HEK293 (cell line): ENCODE data around the gene PPP1R27.
A peak's percentile ranks its signal among the peaks of the same experiment; 100 is the strongest.

ENCODE experiments used
- CTCF ChIA-PET: fragments of 350-600 bp; formaldehyde crosslinking; extraction: SDS; loops from one replicate; lab custom pipeline; 2021; ENCODE audit warnings: antibody characterized with exemption; lab: Yijun Ruan, JAX
- POLR2A ChIA-PET: fragments of 300-600 bp; formaldehyde crosslinking; extraction: SDS; loops from one replicate; lab custom pipeline; 2020; ENCODE audit warnings: antibody characterized with exemption, inconsistent platforms; lab: Yijun Ruan, JAX
- H3K27ac ChIP-seq: fragments of 200-500 bp; sonication (Bioruptor generic); 2 replicates; pipeline ENCODE4 v1.5.1; 2014; ENCODE audit warnings: low read depth, low read length, control low read depth, inconsistent platforms; ENCODE audit errors: extremely low read depth
- H3K36me3 ChIP-seq, 2 experiments: fragments of 200-500 bp in 1 of 2; sonication (Bioruptor generic) in 1 of 2; 1 replicate in 1 of 2; 2 replicates in 1 of 2; pipeline ENCODE4 v1.5.1; 2014 to 2017; ENCODE audit warnings: inconsistent platforms in 2 of 2, low read length in 2 of 2; ENCODE audit not compliant: control insufficient read depth in 2 of 2, insufficient read depth in 1 of 2
- H3K4me1 ChIP-seq: fragments of 200-500 bp; sonication (Bioruptor generic); 2 replicates; pipeline ENCODE4 v1.5.1; 2014; ENCODE audit warnings: mild to moderate bottlenecking, low read length, inconsistent platforms; ENCODE audit not compliant: control insufficient read depth, insufficient read depth
- H3K4me3 ChIP-seq: 2 replicates; pipeline ENCODE4 v1.5.1; 2011; ENCODE audit warnings: low read depth, mild to moderate bottlenecking, control low read depth, low read length, moderate library complexity
- H3K9me3 ChIP-seq: fragments of 200-500 bp; sonication (Bioruptor generic); 2 replicates; pipeline ENCODE4 v1.5.1; 2014; ENCODE audit warnings: low read depth, low read length, inconsistent platforms; ENCODE audit not compliant: control insufficient read depth, insufficient read depth
- CTCF ChIP-seq: fragments of 450-650 bp; formaldehyde crosslinking; IDR thresholded peaks from 2 replicates; pipeline ENCODE4 v1.5.1; 2016; ENCODE audit warnings: missing biosample characterization, missing genetic modification characterization
- GLIS1 ChIP-seq: fragments of 450-650 bp; formaldehyde crosslinking; IDR thresholded peaks from 2 replicates; pipeline ENCODE4 v1.5.1; 2016; ENCODE audit warnings: missing biosample characterization, missing genetic modification characterization
- GLIS2 ChIP-seq: fragments of 450-650 bp; formaldehyde crosslinking; IDR thresholded peaks from 2 replicates; pipeline ENCODE4 v1.5.1; 2016; ENCODE audit warnings: missing biosample characterization, missing genetic modification characterization
- HOXC10 ChIP-seq: sonication (generic); formaldehyde crosslinking; IDR thresholded peaks from 2 replicates; pipeline ENCODE4 v1.8.1; 2023; ENCODE audit warnings: mild to moderate bottlenecking, missing genetic modification reagents
- KLF17 ChIP-seq: fragments of 450-650 bp; formaldehyde crosslinking; IDR thresholded peaks from 2 replicates; pipeline ENCODE4 v1.5.1; 2016; ENCODE audit warnings: missing biosample characterization, missing genetic modification characterization
- OVOL3 ChIP-seq: fragments of 450-650 bp; formaldehyde crosslinking; IDR thresholded peaks from 2 replicates; pipeline ENCODE4 v1.5.1; 2016; ENCODE audit warnings: missing biosample characterization, missing genetic modification characterization
- SP2 ChIP-seq: fragments of 450-650 bp; formaldehyde crosslinking; IDR thresholded peaks from 2 replicates; pipeline ENCODE4 v1.5.1; 2016; ENCODE audit warnings: missing biosample characterization, missing genetic modification characterization
- ZNF10 ChIP-seq: fragments of 450-650 bp; formaldehyde crosslinking; IDR thresholded peaks from 2 replicates; pipeline ENCODE4 v1.5.1; 2017; ENCODE audit warnings: missing biosample characterization, missing genetic modification characterization
- ZNF112 ChIP-seq: fragments of 450-650 bp; formaldehyde crosslinking; IDR thresholded peaks from 2 replicates; pipeline ENCODE4 v1.5.0; 2017; ENCODE audit warnings: missing biosample characterization, missing genetic modification characterization
- ZNF280D ChIP-seq: fragments of 450-650 bp; formaldehyde crosslinking; IDR thresholded peaks from 2 replicates; pipeline ENCODE4 v1.5.1; 2016; ENCODE audit warnings: missing biosample characterization, missing genetic modification characterization
- ZNF335 ChIP-seq: fragments of 450-650 bp; formaldehyde crosslinking; conservative IDR thresholded peaks from 2 replicates; pipeline ENCODE4 v1.5.1; 2016; ENCODE audit warnings: missing biosample characterization, missing genetic modification characterization
- ZNF354C ChIP-seq: fragments of 450-650 bp; formaldehyde crosslinking; IDR thresholded peaks from 2 replicates; pipeline ENCODE4 v1.5.1; 2016; ENCODE audit warnings: missing biosample characterization, missing genetic modification characterization, low read depth, borderline replicate concordance
- ZNF449 ChIP-seq: fragments of 450-650 bp; formaldehyde crosslinking; IDR thresholded peaks from 2 replicates; pipeline ENCODE4 v1.5.1; 2017; ENCODE audit warnings: missing biosample characterization, mild to moderate bottlenecking, missing genetic modification characterization, moderate library complexity
- ZNF585B ChIP-seq: fragments of 450-650 bp; formaldehyde crosslinking; IDR thresholded peaks from 2 replicates; pipeline ENCODE4 v1.5.1; 2016; ENCODE audit warnings: missing biosample characterization, missing genetic modification characterization
- ZNF596 ChIP-seq: fragments of 450-650 bp; IDR thresholded peaks from 2 replicates; pipeline ENCODE4 v1.5.0; 2018; ENCODE audit warnings: missing biosample characterization, mild to moderate bottlenecking, missing genetic modification characterization, moderate library complexity
- ZNF624 ChIP-seq: fragments of 450-650 bp; formaldehyde crosslinking; IDR thresholded peaks from 2 replicates; pipeline ENCODE4 v1.5.1; 2017; ENCODE audit warnings: missing biosample characterization, missing genetic modification characterization
- ZNF639 ChIP-seq: fragments of 450-650 bp; formaldehyde crosslinking; IDR thresholded peaks from 2 replicates; pipeline ENCODE4 v1.5.1; 2016; ENCODE audit warnings: missing biosample characterization, missing genetic modification characterization
- ZNF692 ChIP-seq: fragments of 450-650 bp; formaldehyde crosslinking; IDR thresholded peaks from 2 replicates; pipeline ENCODE4 v1.5.1; 2016; ENCODE audit warnings: missing biosample characterization, missing genetic modification characterization
- ZNF747 ChIP-seq: fragments of 450-650 bp; formaldehyde crosslinking; IDR thresholded peaks from 2 replicates; pipeline ENCODE4 v1.5.1; 2016; ENCODE audit warnings: missing biosample characterization, missing genetic modification characterization
- ZNF768 ChIP-seq: fragments of 450-650 bp; formaldehyde crosslinking; IDR thresholded peaks from 2 replicates; pipeline ENCODE4 v1.5.1; 2018; ENCODE audit warnings: missing biosample characterization, mild to moderate bottlenecking, missing genetic modification characterization
- ZSCAN5A ChIP-seq: fragments of 450-650 bp; formaldehyde crosslinking; IDR thresholded peaks from 2 replicates; pipeline ENCODE4 v1.5.1; 2016; ENCODE audit warnings: missing biosample characterization, missing genetic modification characterization

Gene PPP1R27

GRCh38 chr17:81807839-81808238 lies 27.0 kb downstream of the PPP1R27 start (continued):
- TF ChIP-seq ZNF692 (tag by site-specific recombination) (0 out of 2 replicates have a peak, but pooled peaks have one; percentile 25), HOXC10 (CRISPR knock-in tag) (no peak), OVOL3 (tag by site-specific recombination) (no peak), ZNF768 (tag by site-specific recombination) (no peak), KLF17 (tag by site-specific recombination) (no peak), ZSCAN5A (tag by site-specific recombination) (no peak), ZNF449 (tag by site-specific recombination) (peak; percentile 51; the same call in 1 of the 2 replicates), ZNF624 (no peak), GLIS2 (tag by site-specific recombination) (peak; percentile 30; the same call in 1 of the 2 replicates), CTCF (tag by site-specific recombination) (no peak), ZNF585B (tag by site-specific recombination) (no peak)

GRCh38 chr17:81807210-81807719 lies 27.6 kb downstream of the PPP1R27 start:
- TF ChIP-seq ZNF747 (tag by site-specific recombination): no peak
- no peak for TF ChIP-seq ZNF354C (tag by site-specific recombination)
- TF ChIP-seq GLIS1 (tag by site-specific recombination): peak; percentile 43; the same call in 1 of the 2 replicates
- TF ChIP-seq ZNF280D (tag by site-specific recombination): no peak
- no peak for TF ChIP-seq ZNF639 (tag by site-specific recombination)
- TF ChIP-seq SP2 (tag by site-specific recombination): 0 out of 2 replicates have a peak, but pooled peaks have one; percentile 14
- TF ChIP-seq ZNF335 (tag by site-specific recombination): no peak
- no peak for TF ChIP-seq ZNF112 (tag by site-specific recombination)
- TF ChIP-seq ZNF10 (tag by site-specific recombination): no peak
- TF ChIP-seq ZNF596 (tag by site-specific recombination): no peak
- H3K36me3 ChIP-seq: no peaks in the 10 kb centered on the region
- peaks cover 2% of the 10 kb centered on the region; the same call in 1 of the 2 replicates for H3K4me1 ChIP-seq
- ChIA-PET CTCF (interaction anchor here (0.8 to 1.4 kb wide), 3 partner anchors 10 to 214 kb away, joined by 3 to 6 read pairs (median 4); no protein-coding TSS in a partner anchor), POLR2A (interaction anchor here (0.6 to 2.0 kb wide), 3 partner anchors 11 to 144 kb away, joined by 6 to 7 read pairs (median 6); partner anchors contain the start of gene MCRIP1)
- H3K27ac ChIP-seq: no peak overlapping the region
- no peak overlapping the region for H3K4me3 ChIP-seq
- no peaks in the 10 kb centered on the region for H3K9me3 ChIP-seq
